ENCODE data around the gene HSD17B8. TPM values are rescaled to one million over a fixed set of nuclear protein-coding genes. Genes with fewer than 3 reads are reported as not detected.

Gene HSD17B8
- polyA plus RNA-seq, 1 of the 3 experiments (the other 2 are of a cell fraction), result 37.5 TPM

GRCh38 chr6:33203443-33204164 is 851 bp upstream of the HSD17B8 start:
- WGBS (ENCODE audit: low lambda C conversion rate), result 85% methylated on average over 6 of the region's 7 CpGs
- Histone ChIP-seq H3K9me3 (no peaks in the 10 kb centered on the region), H3K4me2 (peak overlapping the region; percentile 98; the same call in 1 of the 2 replicates), H3F3A (replicated peaks; ENCODE audit: insufficient read depth) (peaks cover 18% of the 10 kb centered on the region), H3K79me2 (ENCODE audit: insufficient read depth) (peaks cover 60% of the 10 kb centered on the region), H4K20me1 (ENCODE audit: insufficient read depth) (peaks cover 11% of the 10 kb centered on the region; the same call in 1 of the 2 replicates), H3K4me3 (ENCODE audit: low read depth in 2 of 2, low read length in 1 of 2) (no peak overlapping the region), H3K36me3 (replicated peaks in 1 of 2; ENCODE audit: control insufficient read depth in 1 of 2, insufficient read depth in 2 of 2, low read length in 1 of 2) (peaks cover 17 to 20% of the 10 kb centered on the region in 2 experiments), H3K27me3 (ENCODE audit: insufficient read depth) (no peaks in the 10 kb centered on the region), H3K4me1 (ENCODE audit: control insufficient read depth in 1 of 2, insufficient read depth in 2 of 2, low read depth in 1 of 2, low read length in 1 of 2) (peaks cover 28 to 45% of the 10 kb centered on the region in 2 experiments; a peak in 3 of 4 replicates), H3K27ac (ENCODE audit: low read depth in 2 of 2, low read length in 1 of 2) (peak overlapping the region; percentile 1 to 2; a peak in 2 of 4 replicates), H2AFZ (ENCODE audit: low read depth) (no peak overlapping the region), H3K9ac (no peak overlapping the region), H3K9me2 (no peaks in the 10 kb centered on the region)
- ChIA-PET POLR2A (no interaction called here), CTCF (no interaction called here)
- no peak for TF ChIP-seq EZH2phosphoT487 (IDR thresholded peaks at IDR 0.05; ENCODE audit: borderline replicate concordance, low read depth)
- TF ChIP-seq RFX5 (IDR thresholded peaks at IDR 0.05; ENCODE audit: low read length), result no peak
- TF ChIP-seq, protein P1, sequence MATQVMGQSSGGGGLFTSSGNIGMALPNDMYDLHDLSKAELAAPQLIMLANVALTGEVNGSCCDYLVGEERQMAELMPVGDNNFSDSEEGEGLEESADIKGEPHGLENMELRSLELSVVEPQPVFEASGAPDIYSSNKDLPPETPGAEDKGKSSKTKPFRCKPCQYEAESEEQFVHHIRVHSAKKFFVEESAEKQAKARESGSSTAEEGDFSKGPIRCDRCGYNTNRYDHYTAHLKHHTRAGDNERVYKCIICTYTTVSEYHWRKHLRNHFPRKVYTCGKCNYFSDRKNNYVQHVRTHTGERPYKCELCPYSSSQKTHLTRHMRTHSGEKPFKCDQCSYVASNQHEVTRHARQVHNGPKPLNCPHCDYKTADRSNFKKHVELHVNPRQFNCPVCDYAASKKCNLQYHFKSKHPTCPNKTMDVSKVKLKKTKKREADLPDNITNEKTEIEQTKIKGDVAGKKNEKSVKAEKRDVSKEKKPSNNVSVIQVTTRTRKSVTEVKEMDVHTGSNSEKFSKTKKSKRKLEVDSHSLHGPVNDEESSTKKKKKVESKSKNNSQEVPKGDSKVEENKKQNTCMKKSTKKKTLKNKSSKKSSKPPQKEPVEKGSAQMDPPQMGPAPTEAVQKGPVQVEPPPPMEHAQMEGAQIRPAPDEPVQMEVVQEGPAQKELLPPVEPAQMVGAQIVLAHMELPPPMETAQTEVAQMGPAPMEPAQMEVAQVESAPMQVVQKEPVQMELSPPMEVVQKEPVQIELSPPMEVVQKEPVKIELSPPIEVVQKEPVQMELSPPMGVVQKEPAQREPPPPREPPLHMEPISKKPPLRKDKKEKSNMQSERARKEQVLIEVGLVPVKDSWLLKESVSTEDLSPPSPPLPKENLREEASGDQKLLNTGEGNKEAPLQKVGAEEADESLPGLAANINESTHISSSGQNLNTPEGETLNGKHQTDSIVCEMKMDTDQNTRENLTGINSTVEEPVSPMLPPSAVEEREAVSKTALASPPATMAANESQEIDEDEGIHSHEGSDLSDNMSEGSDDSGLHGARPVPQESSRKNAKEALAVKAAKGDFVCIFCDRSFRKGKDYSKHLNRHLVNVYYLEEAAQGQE (IDR thresholded peaks at IDR 0.05; ENCODE audit: low read depth, low read length), result no peak
- no peak for TF ChIP-seq TCF12 (IDR thresholded peaks at IDR 0.05)
- TF ChIP-seq, protein P2, sequence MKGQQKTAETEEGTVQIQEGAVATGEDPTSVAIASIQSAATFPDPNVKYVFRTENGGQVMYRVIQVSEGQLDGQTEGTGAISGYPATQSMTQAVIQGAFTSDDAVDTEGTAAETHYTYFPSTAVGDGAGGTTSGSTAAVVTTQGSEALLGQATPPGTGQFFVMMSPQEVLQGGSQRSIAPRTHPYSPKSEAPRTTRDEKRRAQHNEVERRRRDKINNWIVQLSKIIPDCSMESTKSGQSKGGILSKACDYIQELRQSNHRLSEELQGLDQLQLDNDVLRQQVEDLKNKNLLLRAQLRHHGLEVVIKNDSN (IDR thresholded peaks at IDR 0.05; ENCODE audit: borderline replicate concordance, low read depth), result no peak
- TF ChIP-seq, protein P3, sequence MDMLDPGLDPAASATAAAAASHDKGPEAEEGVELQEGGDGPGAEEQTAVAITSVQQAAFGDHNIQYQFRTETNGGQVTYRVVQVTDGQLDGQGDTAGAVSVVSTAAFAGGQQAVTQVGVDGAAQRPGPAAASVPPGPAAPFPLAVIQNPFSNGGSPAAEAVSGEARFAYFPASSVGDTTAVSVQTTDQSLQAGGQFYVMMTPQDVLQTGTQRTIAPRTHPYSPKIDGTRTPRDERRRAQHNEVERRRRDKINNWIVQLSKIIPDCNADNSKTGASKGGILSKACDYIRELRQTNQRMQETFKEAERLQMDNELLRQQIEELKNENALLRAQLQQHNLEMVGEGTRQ (IDR thresholded peaks at IDR 0.05; ENCODE audit: borderline replicate concordance, low read depth, low read length), result no peak
- no peak for TF ChIP-seq RAD21 (IDR thresholded peaks at IDR 0.05; ENCODE audit: low read length)
- no peak for TF ChIP-seq MXI1 (IDR thresholded peaks at IDR 0.05; ENCODE audit: low read depth, low read length)
- TF ChIP-seq GABPA (IDR thresholded peaks at IDR 0.05; ENCODE audit: low read depth), result no peak
- TF ChIP-seq GATA2 (CRISPR knock-in tag; IDR thresholded peaks at IDR 0.05), result no peak
- TF ChIP-seq TEAD4 (IDR thresholded peaks at IDR 0.05; ENCODE audit: borderline replicate concordance, insufficient read depth), result no peak
- TF ChIP-seq FOXM1 (IDR thresholded peaks at IDR 0.05; ENCODE audit: low read depth), result no peak
- TF ChIP-seq EP300 (IDR thresholded peaks at IDR 0.05; ENCODE audit: borderline replicate concordance in 1 of 2, low read depth in 1 of 2, low read length in 1 of 2), result no peak
- no peak for TF ChIP-seq MEF2A (IDR thresholded peaks at IDR 0.05; ENCODE audit: borderline replicate concordance, low read depth)
- TF ChIP-seq ELF1 (IDR thresholded peaks at IDR 0.05), result no peak
- no peak for DNase-seq

Measured in SK-N-SH (cell line).